ENCODE measurements around the gene ABL2.

- TF ChIP-seq EZH2 (IDR thresholded peaks at IDR 0.05; ENCODE audit: borderline replicate concordance, low read length): no peak
- no peak for TF ChIP-seq CTCF (conservative IDR thresholded peaks at IDR 0.05 in 1 of 2, IDR thresholded peaks at IDR 0.05 in 1 of 2; ENCODE audit: extremely low read depth in 1 of 2, insufficient read depth in 1 of 2, low read depth in 1 of 2, low read length in 2 of 2)
These were observed 76.3 kb downstream of the ABL2 start for GRCh38 chr1:179153217-179153616.

Measured in mammary epithelial cell (primary cell).